GM23338 (cell line): Measurements from ENCODE around the gene CD300H. TPM values are rescaled to one million over a fixed set of nuclear protein-coding genes. Genes with fewer than 3 reads are reported as not detected.

ENCODE experiments used
- ATAC-seq: fragments of 200-7000 bp; cut with Tn5 transposase; 3 replicates; pipeline ENCODE4 v1.9.1; 2020
- DNase-seq: peaks from one replicate; pipeline ENCODE4 v3.0.0-alpha.2; 2015; ENCODE audit warnings: low spot score
- H2AFZ ChIP-seq: fragments of 200-600 bp; sonication (generic); 2 replicates; pipeline ENCODE4 v1.8.0; 2016; ENCODE audit warnings: antibody characterized with exemption, mild to moderate bottlenecking, moderate library complexity
- H3F3A ChIP-seq: fragments of 200-600 bp; sonication (generic); replicated peaks from 2 replicates; pipeline ENCODE4 v1.8.0; 2017; ENCODE audit warnings: antibody characterized with exemption, mixed run types, low read depth
- H3K27ac ChIP-seq: fragments of 200-600 bp; sonication (generic); 2 replicates; pipeline ENCODE4 v1.6.1; 2016; ENCODE audit warnings: low read depth
- H3K27me3 ChIP-seq: fragments of 200-600 bp; sonication (generic); 2 replicates; pipeline ENCODE4 v1.8.0; 2016; ENCODE audit warnings: mild to moderate bottlenecking, mixed run types, moderate library complexity; ENCODE audit not compliant: insufficient read depth
- H3K36me3 ChIP-seq: fragments of 200-600 bp; sonication (generic); 2 replicates; pipeline ENCODE4 v1.8.0; 2016; ENCODE audit warnings: mild to moderate bottlenecking; ENCODE audit not compliant: insufficient read depth
- H3K4me1 ChIP-seq: fragments of 200-600 bp; sonication (generic); 2 replicates; pipeline ENCODE4 v1.8.0; 2016; ENCODE audit warnings: mild to moderate bottlenecking, moderate library complexity; ENCODE audit not compliant: insufficient read depth
- H3K4me2 ChIP-seq: fragments of 200-600 bp; sonication (generic); 2 replicates; pipeline ENCODE4 v1.7.1; 2017; ENCODE audit warnings: mixed run types
- H3K4me3 ChIP-seq: fragments of 200-600 bp; sonication (generic); 2 replicates; pipeline ENCODE4 v1.6.1; 2016; ENCODE audit warnings: mixed run types
- H3K79me2 ChIP-seq: fragments of 200-600 bp; sonication (generic); replicated peaks from 2 replicates; pipeline ENCODE4 v1.8.0; 2017; ENCODE audit warnings: mild to moderate bottlenecking; ENCODE audit not compliant: insufficient read depth
- H3K9me2 ChIP-seq: fragments of 200-600 bp; sonication (generic); 2 replicates; pipeline ENCODE4 v1.8.0; 2017; ENCODE audit not compliant: insufficient read depth
- H4K20me1 ChIP-seq: fragments of 200-600 bp; sonication (generic); replicated peaks from 2 replicates; pipeline ENCODE4 v1.8.0; 2017; ENCODE audit warnings: mild to moderate bottlenecking; ENCODE audit not compliant: insufficient read depth
- H3K27ac Mint-ChIP-seq: 2 replicates; pipeline ENCODE4 v1.8.0; 2020; ENCODE audit warnings: inconsistent platforms, mild to moderate bottlenecking, moderate library complexity, mixed read lengths
- H3K27me3 Mint-ChIP-seq: 3 replicates; pipeline ENCODE4 v1.8.0; 2022; ENCODE audit warnings: low read depth, mild to moderate bottlenecking, moderate library complexity, mixed read lengths, inconsistent platforms; ENCODE audit not compliant: insufficient read depth, poor library complexity
- H3K36me3 Mint-ChIP-seq: 3 replicates; pipeline ENCODE4 v1.8.0; 2021; ENCODE audit warnings: low read depth, mild to moderate bottlenecking, inconsistent platforms, moderate library complexity, mixed read lengths
- H3K4me1 Mint-ChIP-seq: 3 replicates; pipeline ENCODE4 v1.8.0; 2020; ENCODE audit warnings: mild to moderate bottlenecking, inconsistent platforms, mixed read lengths
- H3K4me3 Mint-ChIP-seq: 3 replicates; pipeline ENCODE4 v1.8.0; 2021; ENCODE audit warnings: moderate library complexity, mild to moderate bottlenecking, inconsistent platforms, mixed read lengths
- H3K9me3 Mint-ChIP-seq: 3 replicates; pipeline ENCODE4 v1.8.0; 2020; ENCODE audit warnings: moderate library complexity, mild to moderate bottlenecking, inconsistent platforms, mixed read lengths
- CREB1 ChIP-seq: fragments of 250-450 bp; sonication (Bioruptor Pico); IDR thresholded peaks from 2 replicates; pipeline ENCODE4 v1.5.0; 2020; ENCODE audit warnings: low read depth, mild to moderate bottlenecking, moderate library complexity
- CTCF ChIP-seq, 2 experiments: fragments of 200-600 bp in 1 of 2; sonication (generic) in 1 of 2; conservative IDR thresholded peaks; 2 replicates each; pipeline versions ENCODE4 v1.5.1 to v1.6.1; 2016 to 2017; ENCODE audit warnings: antibody characterized with exemption in 2 of 2, low read depth in 2 of 2, mild to moderate bottlenecking in 2 of 2, moderate library complexity in 1 of 2
- ETS1 ChIP-seq: IDR thresholded peaks from 2 replicates; pipeline ENCODE4 v1.6.1; 2016; ENCODE audit warnings: antibody characterized with exemption
- EZH2 ChIP-seq: fragments of 200-600 bp; sonication (generic); IDR thresholded peaks from one replicate; pipeline ENCODE4 v1.8.0; 2017; ENCODE audit warnings: antibody characterized with exemption, mild to moderate bottlenecking, low read depth; ENCODE audit not compliant: unreplicated experiment
- JUNB ChIP-seq: IDR thresholded peaks from one replicate; pipeline ENCODE4 v1.6.1; 2016; ENCODE audit warnings: antibody characterized with exemption; ENCODE audit not compliant: unreplicated experiment
- NANOG ChIP-seq: IDR thresholded peaks from 2 replicates; pipeline ENCODE4 v1.6.1; 2016; ENCODE audit warnings: antibody characterized with exemption, borderline replicate concordance
- POLR2AphosphoS5 ChIP-seq: IDR thresholded peaks from 2 replicates; pipeline ENCODE4 v1.6.1; 2016; ENCODE audit warnings: antibody characterized with exemption, low read depth
- REST ChIP-seq: IDR thresholded peaks from one replicate; pipeline ENCODE4 v1.6.1; 2018; ENCODE audit warnings: antibody characterized with exemption; ENCODE audit not compliant: unreplicated experiment
- STAT1 ChIP-seq: IDR thresholded peaks from one replicate; pipeline ENCODE4 v1.6.1; 2016; ENCODE audit warnings: antibody characterized with exemption; ENCODE audit not compliant: unreplicated experiment
- ZNF114 ChIP-seq: fragments of 250-450 bp; sonication (Bioruptor Pico); IDR thresholded peaks from 2 replicates; pipeline ENCODE4 v1.5.0; 2020; ENCODE audit warnings: mild to moderate bottlenecking, moderate library complexity
- ZNF331 ChIP-seq: fragments of 250-450 bp; sonication (Bioruptor Pico); IDR thresholded peaks from 2 replicates; pipeline ENCODE4 v1.5.0; 2020; ENCODE audit warnings: low read depth, mild to moderate bottlenecking, moderate library complexity
- ZNF462 ChIP-seq: fragments of 250-450 bp; sonication (Bioruptor Pico); IDR thresholded peaks from 2 replicates; pipeline ENCODE4 v1.5.0; 2020; ENCODE audit warnings: mild to moderate bottlenecking, moderate library complexity
- polyA plus RNA-seq: library from polyadenylated mRNA; unstranded; fragments of >200 nt; fragmentation: Nextera tagmentation; extraction: Ambion mirVana; gene quantifications from 2 replicates; pipeline ENCODE4 v1.2.1, GENCODE V29; 2016
- total RNA-seq: library from RNA; depleted of rRNA; stranded (reverse); fragments of >200 nt; shearing (Covaris generic); gene quantifications from 2 replicates; pipeline ENCODE4 v1.2.3, GENCODE V29; 2014

CD300H gene
- total and polyA plus RNA-seq, 2 experiments from 2014 or later, result not detected

- TF ChIP-seq ETS1, result no peak
These were observed 23.9 kb downstream of the CD300H start (continued) for GRCh38 chr17:74543406-74543805.

GRCh38 chr17:74542727-74543383 is 24.5 kb downstream of the CD300H start:
- Mint-ChIP-seq H3K9me3 (no peaks in the 10 kb centered on the region; the same call in 2 of the 3 replicates), H3K4me1 (peaks cover 2% of the 10 kb centered on the region; the same call in 1 of the 3 replicates), H3K27me3 (peaks cover 15% of the 10 kb centered on the region), H3K27ac (no peak overlapping the region), H3K36me3 (no peaks in the 10 kb centered on the region), H3K4me3 (no peak overlapping the region)
- DNase-seq (no peak), ATAC-seq (no peak)
- H2AFZ ChIP-seq, result no peak overlapping the region
- H4K20me1 ChIP-seq, result no peaks in the 10 kb centered on the region
- H3K27me3 ChIP-seq, result no peaks in the 10 kb centered on the region
- no peaks in the 10 kb centered on the region for H3K79me2 ChIP-seq
- H3K27ac ChIP-seq, result no peak overlapping the region
- no peak overlapping the region for H3K4me3 ChIP-seq
- H3K4me1 ChIP-seq, result no peaks in the 10 kb centered on the region
- no peaks in the 10 kb centered on the region for H3K9me2 ChIP-seq
- H3K36me3 ChIP-seq, result no peaks in the 10 kb centered on the region
- H3K4me2 ChIP-seq, result no peak overlapping the region
- no peaks in the 10 kb centered on the region for H3F3A ChIP-seq
- TF ChIP-seq POLR2AphosphoS5, result no peak
- TF ChIP-seq EZH2, result no peak
- TF ChIP-seq ZNF331 (CRISPR knock-in tag), result no peak
- TF ChIP-seq ZNF462 (CRISPR knock-in tag), result no peak
- TF ChIP-seq CREB1 (CRISPR knock-in tag), result no peak
- TF ChIP-seq JUNB, result no peak
- TF ChIP-seq NANOG, result no peak
- TF ChIP-seq STAT1, result no peak
- no peak for TF ChIP-seq ZNF114 (CRISPR knock-in tag)
- TF ChIP-seq CTCF (conservative IDR thresholded peaks at IDR 0.05; ENCODE audit: low read depth in 2 of 2), result no peak
- TF ChIP-seq REST, result no peak
